Fibroblast of skin of abdomen (primary cell): ENCODE results near the gene REL. TPM values are rescaled to one million over a fixed set of nuclear protein-coding genes. Genes with fewer than 3 reads are reported as not detected.
"Not testable (repeated sequence)": the region's sequence is repeated elsewhere in the genome, so short reads cannot be mapped to it uniquely, and the experiment has no call there.

ENCODE experiments used
- DNase-seq: peaks from one replicate; pipeline ENCODE4 v3.0.0-alpha.2; 2013
- polyA plus RNA-seq, 2 experiments: library from polyadenylated mRNA; unstranded; fragments of 120-200 nt; gene quantifications; one replicate each; pipeline ENCODE4 v1.2.1, GENCODE V29; 2013; ENCODE audit not compliant: insufficient read length in 2 of 2

Gene REL
- 2.5 TPM for polyA plus RNA-seq (2013, experiment 1 of 2; ENCODE audit: insufficient read length)
- polyA plus RNA-seq (2013, experiment 2 of 2; ENCODE audit: insufficient read length): 2.3 TPM

DNA sequence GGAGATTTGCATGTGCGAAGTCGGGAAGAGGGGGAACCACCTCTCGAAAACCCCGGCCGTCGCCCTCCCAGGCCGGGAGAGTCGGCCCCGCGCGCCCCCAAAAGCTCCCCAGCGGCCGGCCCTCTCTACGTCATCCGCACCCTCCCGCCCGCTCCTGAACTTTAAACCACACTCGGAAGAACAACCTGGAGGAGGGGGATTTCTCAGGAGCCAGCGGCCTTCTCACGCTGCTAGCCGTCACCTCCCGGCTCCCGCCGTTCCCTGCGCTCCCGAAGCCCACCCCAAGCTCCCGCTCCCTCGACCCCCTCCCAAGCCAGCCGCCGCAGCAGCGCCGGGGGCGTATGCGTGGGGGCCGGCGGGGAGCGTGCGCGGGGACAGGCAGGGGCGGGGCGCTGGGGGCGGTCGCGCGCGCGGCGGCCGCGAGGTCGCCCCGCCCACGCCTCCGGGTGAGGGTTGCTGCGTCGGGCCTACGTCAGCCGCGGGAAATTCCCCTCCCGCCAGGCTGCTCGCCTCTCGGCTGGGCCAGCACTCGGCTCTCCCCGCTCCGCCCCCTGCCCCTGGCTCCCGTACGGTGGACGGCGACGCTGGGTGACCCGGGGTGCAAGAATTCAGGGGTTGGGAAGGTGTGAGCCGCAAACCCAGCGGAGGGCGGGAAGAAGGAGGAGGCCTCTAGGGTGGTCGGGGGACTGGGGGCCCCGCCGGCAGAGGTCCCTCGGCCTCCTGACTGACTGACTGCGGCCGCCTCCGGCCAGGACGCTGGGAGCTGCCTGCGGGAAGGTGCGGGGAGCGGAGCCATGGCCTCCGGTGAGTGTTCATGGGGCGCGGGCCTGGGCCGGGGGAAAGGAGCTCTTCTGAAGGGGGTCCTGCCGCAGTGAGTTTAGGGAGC lies at the start of gene REL:
TSS of gene REL (plus strand) at position 528 of the 886 bp plus-strand sequence. CDS start at position 795, 267 bp downstream.
- peak; percentile 89 for DNase-seq

DNA sequence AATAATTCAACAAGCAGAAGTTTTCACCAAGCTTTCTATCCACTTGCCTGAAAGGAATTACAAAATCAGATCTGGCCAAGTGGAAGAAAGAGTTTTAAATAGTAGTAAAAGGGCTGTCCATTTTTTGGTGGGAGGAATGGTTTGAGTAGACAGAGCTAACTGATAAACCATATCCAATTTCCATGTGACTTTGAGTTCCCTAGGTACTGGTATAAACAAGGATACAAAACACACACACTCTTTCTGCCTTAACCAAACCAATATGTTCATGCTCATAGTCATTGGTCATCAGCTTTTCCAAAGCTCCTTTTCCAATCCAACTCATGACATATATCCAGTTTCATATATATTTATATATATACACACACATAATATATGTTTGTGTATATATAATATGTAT lies 49.5 kb upstream of the REL start:
- no peak for DNase-seq

- DNase-seq: no peak
Measured at GRCh38 chr2:60832621-60833020, 48.8 kb upstream of the REL start.

GRCh38 chr2:60834270-60834717 lies 47.1 kb upstream of the REL start:
- DNase-seq: no peak

- DNase-seq: no peak
Measured at GRCh38 chr2:60836491-60836890, 44.9 kb upstream of the REL start.

DNA sequence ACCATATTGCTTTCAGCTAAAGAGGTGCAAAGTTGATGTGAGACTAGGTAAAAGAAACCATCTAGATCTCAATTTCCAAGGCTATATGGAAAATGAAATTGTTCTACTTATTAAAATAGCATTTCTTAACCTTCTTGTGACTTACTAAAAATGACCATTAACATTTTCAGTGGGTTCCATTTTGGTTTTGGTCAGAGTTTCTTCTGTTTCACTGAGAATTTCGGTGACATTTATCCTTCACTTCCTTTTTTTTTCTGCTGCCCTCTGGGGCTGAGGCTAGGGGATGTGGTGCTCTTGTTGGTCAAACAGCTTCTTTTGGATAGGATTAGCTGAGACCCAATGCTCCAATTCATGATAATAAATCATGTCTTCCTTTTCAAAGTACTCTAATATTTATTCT lies 44.3 kb upstream of the REL start:
- no peak for DNase-seq

- DNase-seq: no peak
Measured at GRCh38 chr2:60838481-60838880, 42.9 kb upstream of the REL start.

- DNase-seq: no peak
Measured at GRCh38 chr2:60839126-60839813, 42.1 kb upstream of the REL start.

DNA sequence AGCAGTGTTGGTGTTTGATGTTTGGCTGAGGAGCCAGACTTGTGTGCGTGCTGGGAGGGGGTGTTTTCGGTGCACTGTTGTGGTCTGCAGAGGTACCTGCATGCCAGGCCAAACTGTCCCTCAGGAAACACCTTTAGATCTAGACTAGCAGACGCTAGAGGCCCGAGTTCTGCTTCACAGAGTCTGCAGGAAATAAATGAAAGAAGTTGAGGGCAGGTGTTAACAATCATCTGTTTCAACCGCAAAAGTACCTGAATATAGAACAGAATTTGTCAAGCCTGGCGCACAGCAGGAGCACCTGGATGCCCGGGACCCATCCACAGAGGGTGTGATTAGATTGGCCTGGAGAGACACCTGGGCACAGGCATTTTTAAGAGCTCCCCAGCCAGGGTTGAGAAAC lies 40.5 kb upstream of the REL start:
- no peak for DNase-seq

GRCh38 chr2:60843006-60843405 lies 38.4 kb upstream of the REL start:
- DNase-seq: no peak

GRCh38 chr2:60844105-60844504 lies 37.3 kb upstream of the REL start:
- no peak for DNase-seq

DNA sequence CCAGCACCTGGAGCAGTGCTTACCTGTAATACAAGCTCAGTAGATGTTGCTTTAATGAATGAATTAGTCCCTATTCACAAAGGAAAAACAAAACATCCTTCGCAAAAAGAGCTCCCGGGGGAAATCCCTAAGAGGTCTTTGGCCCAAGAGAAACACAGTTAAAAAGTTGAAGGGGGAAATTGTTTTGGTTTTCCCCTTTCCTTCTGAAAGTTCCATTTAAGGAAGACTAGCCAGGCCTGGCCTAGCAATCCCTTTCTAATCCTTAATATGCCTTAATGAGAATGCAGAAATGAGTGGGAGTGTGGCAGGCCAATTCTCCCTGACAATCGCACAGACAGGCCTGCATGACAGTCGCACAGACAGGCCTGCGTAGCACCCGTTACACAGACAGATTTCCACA lies 33.5 kb upstream of the REL start:
- no peak for DNase-seq

GRCh38 chr2:60849187-60849586 lies 32.2 kb upstream of the REL start:
- DNase-seq: no peak

DNA sequence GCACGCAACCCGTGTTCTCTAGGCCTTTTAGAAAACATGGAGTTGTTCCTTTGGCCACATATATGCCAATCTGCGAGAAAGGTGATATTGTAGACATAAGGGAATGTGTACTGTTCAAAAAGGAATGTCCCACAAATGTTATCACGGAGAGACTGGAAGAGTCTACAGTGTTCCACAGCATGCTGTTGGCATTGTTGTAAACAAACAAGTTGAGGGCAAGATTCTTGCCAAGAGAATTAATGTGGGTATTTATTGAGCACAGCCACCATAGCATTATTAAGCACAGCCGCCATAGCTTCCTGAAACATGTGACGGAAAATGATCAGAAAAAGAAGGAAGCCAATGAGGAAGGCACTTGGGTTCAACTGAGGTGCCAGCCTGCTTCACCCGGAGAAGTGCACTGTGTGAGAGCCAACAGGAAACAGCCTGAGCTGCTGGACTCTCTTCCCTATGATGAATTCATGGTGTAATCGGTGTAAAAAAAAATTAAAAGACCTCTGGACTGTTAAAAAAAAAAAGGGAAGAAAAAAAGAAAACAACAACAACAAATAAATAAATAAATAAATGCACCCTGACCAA lies 29.0 kb upstream of the REL start:
- no peak for DNase-seq

DNA sequence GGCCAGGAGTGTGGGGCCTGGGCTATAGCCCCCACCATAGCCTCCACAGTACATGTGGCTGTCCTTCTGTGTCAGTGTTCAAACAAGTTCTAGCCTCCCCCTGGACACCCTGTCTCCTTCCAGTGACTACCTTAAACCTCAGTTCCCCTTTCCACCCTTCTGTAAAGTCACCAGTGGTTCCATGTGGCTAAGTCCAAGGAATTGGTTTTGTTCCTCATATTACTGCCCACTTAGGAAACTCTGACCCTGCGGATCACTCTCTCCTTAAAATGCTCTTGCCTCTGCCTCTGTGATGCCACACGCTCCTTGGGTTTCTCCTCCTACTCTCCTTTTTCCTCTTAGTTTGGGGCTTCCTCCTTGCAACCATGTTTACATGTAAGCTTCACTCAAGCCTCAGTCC lies 27.8 kb upstream of the REL start:
- DNase-seq: no peak

DNA sequence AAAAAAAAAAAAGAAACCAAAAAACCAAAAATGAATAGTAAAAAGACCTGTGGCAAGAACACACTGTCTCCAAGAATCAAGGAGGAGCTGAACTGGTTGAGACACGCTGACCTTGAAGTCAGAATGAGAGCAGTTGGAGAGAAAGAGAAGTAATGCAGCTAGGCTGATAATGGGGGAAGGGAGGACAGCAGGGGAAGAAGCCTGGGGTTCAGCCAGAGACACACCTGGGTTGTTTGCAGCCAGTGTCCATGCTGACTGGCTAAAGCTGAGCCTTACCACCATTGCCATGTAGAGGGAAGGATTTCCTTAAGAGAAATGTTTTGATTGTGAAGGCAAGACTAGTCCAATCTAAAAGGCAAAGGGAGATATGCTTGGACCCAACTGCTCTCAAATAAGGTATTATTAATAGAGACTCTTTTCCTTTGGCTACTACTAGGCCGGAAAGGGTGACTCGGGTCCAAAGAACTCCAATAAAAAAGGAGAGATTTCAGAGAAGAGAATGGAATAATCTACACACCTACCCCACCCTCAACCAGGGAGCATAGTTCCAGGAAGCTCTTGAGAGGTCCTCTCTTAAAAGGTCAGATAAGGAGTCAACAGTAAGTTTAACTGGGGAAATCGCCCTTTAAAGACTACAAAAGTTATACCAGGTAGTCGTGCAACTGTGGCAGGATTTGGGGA lies 25.2 kb upstream of the REL start:
- DNase-seq: no peak

- no peak for DNase-seq
Measured at GRCh38 chr2:60857056-60857455, 24.3 kb upstream of the REL start.

GRCh38 chr2:60858897-60859311 lies 22.5 kb upstream of the REL start:
- DNase-seq: no peak

DNA sequence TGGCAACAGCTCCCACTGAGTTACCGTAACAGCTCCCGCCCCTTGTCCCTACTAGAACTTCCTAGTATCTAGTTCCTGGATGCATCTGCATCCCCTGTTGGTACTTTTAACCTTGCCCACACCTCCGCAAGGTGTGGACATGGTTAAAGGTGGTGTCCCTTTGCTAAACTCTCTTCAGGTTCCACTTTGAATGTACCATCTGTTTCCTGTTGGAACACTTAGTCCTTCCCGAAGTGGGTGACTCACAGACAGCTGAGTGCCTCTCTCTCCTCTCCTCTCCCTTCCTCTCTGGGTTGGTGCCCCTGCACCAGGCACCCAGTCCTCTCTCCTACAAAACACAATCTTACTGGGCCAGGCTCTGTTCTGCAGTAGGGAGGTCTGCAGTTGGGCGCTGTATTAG lies 19.6 kb upstream of the REL start:
- no peak for DNase-seq

DNA sequence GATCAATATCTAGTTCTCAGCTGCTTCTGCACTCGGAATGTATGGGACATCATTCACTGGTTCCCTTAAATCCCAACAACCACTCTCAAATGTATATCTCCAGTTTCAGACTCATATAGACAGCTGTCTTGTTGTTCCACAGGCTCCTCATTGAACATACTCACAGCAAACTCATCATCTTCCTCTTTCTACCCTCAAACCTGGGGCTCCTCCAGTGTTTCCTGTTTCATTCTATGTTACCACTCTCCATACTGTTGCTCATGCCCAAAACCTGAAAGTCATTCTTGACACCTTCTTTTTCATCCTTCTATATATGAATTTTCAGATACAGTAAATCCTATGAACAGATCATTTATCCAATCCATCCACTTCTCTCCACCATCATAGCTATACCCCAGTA lies 18.7 kb upstream of the REL start:
- DNase-seq: no peak

- DNase-seq: not testable (repeated sequence)
Measured at GRCh38 chr2:60865361-60865760, 16.0 kb upstream of the REL start.

DNA sequence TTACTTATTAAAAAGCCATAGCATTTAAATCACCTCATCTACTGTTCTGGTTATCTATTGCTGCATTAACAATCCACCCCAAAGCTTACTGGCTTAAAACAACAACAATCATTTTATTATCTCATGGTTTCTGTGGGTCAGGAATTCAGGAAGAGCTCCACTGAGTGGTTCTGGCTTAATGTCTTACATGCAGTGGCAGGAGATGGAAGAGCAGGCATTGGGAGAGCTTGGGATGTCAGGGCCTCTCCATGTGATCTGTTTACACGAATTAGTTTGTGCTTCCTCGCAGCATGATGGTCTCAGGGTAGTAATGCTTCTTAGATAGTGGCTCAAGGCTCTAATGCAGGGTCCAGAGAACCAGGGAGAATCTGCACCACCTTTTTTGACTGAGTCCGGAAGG lies 14.4 kb upstream of the REL start:
- no peak for DNase-seq

DNA sequence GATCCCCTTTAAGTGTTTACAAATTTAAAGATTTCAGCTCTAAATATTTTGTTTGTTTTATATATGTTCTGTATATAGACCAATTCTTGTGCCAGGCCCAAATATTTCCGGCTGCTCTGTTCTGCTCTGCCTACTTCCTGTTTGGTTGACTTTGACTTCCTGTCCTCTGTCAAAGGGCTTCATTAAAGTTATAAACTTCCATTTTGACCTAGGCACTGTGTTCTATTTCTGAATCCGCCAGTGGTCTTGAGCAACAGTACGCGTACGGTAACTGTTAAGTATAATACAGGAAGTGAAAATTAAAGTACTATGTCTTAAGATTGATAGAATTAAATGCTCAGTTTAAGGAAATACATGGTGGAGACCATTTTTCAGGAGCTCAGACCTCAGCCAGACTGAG lies 13.5 kb upstream of the REL start:
- DNase-seq: no peak
